Tongue (tissue), 2 donors: Measurements from ENCODE around the gene PDS5B. TPM values are rescaled to one million over a fixed set of nuclear protein-coding genes. Genes with fewer than 3 reads are reported as not detected.

Source experiments
- DNase-seq: peaks from one replicate; pipeline ENCODE4 v3.0.0-alpha.2; 2015
- total RNA-seq: library from RNA; depleted of rRNA; stranded (reverse); fragments of >200 nt; gene quantifications from one replicate; pipeline ENCODE4 v1.2.3, GENCODE V29; 2014

Gene PDS5B
- total RNA-seq, 1 donor from 2014 or later: 100 TPM

DNA sequence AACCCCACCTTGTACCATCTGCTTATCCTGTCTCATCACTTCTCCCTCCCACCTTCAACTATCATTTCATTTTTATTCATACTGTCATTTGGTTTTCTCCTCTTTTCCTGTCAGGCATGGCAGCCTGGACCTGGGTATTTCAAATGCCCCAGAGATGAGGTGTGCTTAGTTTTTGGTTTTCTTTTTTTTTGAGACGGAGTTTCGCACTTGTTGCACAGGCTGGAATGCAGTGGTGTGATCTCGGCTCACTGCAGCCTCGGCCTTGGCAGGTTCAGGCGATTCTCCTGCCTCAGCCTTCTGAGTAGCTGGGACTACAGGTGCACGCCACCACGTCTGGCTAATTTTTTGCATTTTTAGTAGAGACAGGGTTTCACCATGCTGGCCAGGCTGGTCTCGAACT is 5.8 kb downstream of the PDS5B start:
- DNase-seq: no peak

DNA sequence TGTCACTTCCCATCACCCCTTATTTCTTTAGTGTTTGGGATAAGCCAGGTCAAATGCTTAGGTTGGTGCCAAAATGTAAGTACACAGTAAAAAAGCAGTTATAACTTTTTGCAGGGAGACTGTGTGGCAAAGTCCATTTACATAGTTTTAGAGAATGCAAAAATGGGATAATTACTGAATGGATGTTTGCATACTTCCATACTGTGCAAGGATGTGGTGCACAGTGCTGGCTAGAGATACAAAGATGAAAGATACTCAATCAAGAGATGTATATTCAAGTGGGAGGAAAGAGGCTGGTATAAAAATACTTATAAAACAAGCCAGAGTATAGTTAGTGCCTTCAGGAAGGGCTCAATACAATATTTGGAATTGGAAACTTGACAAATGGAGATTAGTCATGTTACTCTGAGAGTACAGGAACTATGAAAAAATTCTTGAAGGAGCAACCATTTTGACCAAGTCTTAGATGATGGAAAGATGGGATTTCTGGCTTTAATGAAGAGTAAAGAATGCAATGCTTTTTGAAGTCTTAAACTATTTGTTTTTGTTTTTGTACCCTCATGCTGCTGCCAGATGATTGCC is 8.0 kb downstream of the PDS5B start:
- DNase-seq: no peak

- DNase-seq: no peak
Measured at GRCh38 chr13:32595306-32595705, 9.1 kb downstream of the PDS5B start.

GRCh38 chr13:32600890-32601289 is 14.6 kb downstream of the PDS5B start:
- DNase-seq: no peak

DNA sequence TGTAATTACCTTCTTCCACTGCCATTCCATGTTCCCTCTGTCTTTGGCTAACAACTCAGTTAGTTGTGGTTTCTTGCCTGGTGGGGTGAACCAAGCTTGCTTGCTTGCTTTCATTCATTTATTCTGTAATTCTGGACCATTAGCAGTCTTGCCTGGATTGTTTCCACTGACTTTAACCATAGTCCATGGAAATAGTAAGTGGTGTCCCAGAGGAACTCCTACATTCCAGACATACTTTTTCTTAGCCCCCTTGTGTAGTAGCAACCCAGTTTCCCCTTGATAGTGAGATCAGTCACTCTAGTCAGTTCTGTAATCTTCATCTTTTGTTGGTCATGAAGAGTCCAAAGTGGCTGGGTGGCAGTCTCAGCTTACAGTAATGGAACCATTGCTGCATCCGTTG is 23.2 kb downstream of the PDS5B start:
- DNase-seq: no peak

DNA sequence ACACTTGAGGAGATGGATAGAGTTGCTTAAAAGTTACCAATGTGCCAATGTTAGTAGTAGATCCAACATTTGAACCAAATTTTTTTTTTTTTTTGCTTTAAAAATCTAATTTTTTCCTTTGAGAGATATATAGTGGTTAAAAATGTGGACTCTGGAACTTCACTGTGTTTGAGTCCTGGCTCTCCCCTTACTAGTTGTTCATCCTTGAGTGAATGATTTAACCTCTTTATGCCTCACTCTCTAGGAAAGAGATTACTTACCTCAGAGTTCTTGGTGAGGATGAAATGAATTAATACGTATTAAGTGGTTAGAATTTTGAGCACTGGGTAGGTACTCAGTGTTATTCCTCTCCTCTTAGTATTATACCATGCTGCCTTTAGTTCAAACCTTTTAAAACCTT is 24.3 kb downstream of the PDS5B start:
- no peak for DNase-seq

DNA sequence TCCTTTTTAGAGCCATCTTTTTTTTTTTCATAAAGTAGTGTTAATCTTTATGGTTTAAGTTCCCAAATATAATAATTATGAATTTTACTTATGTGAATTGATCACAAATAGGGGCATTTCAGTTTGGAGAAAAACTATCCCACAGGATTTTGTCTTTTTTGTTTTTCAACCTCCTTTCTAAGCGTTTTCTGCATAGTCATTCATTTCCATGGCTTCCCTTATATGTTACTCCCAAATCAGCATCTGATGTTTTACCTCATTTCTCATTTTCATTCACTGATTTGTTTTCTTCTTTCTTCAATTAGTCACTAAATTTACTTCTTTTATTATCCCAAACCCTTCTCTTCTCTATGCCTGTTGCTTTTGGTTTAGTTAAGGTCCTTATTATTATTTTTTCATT is 24.7 kb downstream of the PDS5B start:
- no peak for DNase-seq

- DNase-seq: no peak
Measured at GRCh38 chr13:32616883-32617511, 30.7 kb downstream of the PDS5B start.

GRCh38 chr13:32622827-32623226 is 36.6 kb downstream of the PDS5B start:
- DNase-seq: no peak

- no peak for DNase-seq
Measured at GRCh38 chr13:32624441-32624840, 38.2 kb downstream of the PDS5B start.

- DNase-seq: no peak
Measured at GRCh38 chr13:32627793-32628192, 41.5 kb downstream of the PDS5B start.

DNA sequence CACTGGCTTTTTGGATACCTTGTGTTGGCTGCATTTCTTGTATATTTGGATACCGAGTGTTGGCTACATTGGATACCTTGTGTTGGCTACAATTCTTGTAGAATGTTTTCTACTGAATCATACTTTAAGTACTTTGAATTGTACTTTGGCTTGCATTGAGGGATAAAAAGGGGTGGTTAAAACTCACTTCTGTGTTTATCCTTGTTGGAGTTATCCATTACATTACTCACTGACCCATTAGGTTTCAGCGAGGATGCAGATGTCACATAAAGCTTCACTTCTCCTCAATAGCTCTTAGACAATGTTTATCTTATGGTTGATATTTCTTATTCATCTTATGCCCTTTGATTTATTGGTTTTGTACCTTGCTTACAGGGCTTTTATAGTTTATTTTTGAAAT is 43.1 kb downstream of the PDS5B start:
- no peak for DNase-seq

- DNase-seq: no peak
Measured at GRCh38 chr13:32629866-32630265, 43.6 kb downstream of the PDS5B start.

DNA sequence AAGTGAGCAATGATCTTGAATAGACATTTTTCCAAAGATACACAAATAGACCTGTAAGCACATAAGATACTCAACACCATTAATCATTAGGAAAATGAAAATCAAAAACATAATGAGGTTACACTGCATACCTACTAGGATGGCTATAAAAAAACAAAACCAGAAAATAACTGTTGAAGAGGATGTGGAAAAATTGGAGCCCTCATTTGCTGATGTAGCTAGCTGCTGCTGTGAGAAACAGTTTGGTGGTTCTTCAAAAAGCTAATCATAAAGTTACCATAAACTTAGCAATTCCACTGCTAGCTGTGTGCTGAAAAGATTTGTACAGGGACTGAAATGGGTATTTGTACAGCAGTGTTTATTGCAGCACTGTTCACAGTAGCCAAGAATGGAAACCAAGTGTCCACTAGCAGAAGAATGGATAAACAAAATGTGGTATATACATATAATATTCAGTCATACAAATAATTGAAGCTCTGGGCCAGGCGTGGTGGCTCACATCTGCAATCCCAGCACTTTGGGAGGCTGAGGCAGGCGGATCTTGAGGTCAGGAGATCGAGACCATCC is 46.2 kb downstream of the PDS5B start:
- no peak for DNase-seq

- DNase-seq: no peak
Measured at GRCh38 chr13:32636711-32637110, 50.5 kb downstream of the PDS5B start.

DNA sequence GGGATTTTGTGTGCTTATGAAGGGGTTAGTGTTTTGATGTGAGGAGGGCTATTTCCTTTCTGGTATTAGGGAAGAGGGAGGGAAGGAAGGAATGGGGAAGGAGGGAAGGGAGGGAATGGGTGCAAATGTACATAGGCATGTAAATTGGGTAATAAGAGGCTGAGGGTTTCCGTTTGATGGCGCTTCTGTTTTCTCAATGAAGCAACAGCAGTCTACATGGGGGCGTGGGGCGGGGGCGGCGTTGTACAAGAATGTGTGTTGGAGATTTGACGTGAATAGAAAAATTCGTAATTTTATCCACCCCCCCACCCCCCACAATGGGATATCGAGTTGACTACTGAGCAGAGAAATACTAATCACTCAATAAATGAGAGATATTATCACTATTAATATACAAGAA is 52.5 kb downstream of the PDS5B start:
- no peak for DNase-seq

DNA sequence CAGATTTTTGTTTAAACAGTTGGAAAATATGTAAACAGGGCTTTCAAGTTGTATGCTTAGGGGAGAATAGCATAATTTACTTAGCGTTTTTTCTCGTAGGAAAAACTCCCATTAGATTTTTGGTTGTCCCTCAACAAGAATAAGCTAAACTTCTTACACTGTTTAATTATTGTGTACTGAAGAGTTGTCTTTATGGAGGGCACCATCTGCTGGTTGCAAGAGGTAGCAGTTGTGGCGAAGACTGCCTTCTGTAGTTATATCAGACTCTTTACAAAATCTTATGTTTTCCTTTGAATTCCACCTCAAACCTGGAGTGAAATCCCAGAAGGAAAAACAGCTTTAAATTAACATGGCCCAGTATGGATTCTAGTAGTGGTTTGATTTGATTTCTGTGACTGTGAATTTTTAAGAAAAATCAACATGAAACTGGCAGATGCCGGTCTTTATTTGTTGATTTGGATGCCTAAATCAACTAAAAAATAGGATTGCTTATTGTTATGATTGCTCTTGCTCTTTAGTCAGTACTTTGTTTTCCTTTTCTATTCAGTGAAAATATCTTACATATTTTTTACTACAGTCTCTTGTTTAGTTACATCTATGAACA is 53.4 kb downstream of the PDS5B start:
- DNase-seq: peak; percentile 68

- DNase-seq: no peak
Measured at GRCh38 chr13:32642316-32642715, 56.1 kb downstream of the PDS5B start.

GRCh38 chr13:32642858-32643257 is 56.6 kb downstream of the PDS5B start:
- DNase-seq: no peak

GRCh38 chr13:32645854-32646253 is 59.6 kb downstream of the PDS5B start:
- DNase-seq: no peak

DNA sequence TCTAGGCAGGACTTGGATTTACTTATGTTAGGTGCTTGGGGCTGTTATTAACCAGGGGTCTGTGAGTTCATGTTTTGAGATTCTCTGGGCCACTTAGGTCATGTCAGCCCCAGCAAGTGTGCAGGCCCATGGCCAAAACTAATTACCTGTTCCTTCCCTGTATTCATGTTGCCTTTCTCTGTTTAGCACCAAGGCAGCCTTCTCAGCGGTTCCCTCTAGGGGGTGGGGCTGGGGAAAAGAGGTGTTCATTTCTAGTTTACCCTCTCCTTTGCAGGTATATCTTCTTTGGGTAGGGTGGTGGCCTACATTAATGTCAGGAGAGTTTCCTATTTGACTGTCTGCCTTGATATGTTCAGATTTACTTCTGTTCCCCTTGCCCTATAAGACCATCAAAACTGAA is 61.7 kb downstream of the PDS5B start:
- no peak for DNase-seq

DNA sequence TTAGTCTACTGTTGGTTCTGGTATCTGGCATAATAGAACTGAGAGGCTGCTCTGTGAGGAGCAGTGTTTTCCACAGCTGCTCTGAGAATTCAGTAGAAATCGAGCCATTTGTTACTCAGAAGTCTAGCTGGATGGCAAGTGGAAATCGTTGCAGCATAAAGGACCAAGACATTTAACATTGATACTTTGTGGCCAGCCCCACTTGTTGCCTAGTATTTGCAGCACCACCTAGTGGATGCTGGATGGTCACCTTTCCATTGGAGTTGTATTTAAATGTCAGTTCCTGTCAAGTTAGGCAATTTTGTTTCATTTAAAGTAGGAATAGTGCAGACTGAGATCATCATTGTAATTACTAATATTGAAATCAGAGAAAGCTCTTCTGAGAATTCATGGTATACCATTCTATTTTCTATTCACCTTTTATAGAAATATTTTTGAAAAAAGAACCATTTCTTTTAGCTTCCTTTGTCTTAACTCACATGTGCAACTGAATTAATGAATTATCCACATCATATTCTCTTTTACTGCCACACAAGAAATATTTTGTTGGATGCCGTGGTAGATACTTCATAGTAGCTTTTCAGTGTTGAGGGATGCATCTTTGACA is 64.6 kb downstream of the PDS5B start:
- peak; percentile 69 for DNase-seq

DNA sequence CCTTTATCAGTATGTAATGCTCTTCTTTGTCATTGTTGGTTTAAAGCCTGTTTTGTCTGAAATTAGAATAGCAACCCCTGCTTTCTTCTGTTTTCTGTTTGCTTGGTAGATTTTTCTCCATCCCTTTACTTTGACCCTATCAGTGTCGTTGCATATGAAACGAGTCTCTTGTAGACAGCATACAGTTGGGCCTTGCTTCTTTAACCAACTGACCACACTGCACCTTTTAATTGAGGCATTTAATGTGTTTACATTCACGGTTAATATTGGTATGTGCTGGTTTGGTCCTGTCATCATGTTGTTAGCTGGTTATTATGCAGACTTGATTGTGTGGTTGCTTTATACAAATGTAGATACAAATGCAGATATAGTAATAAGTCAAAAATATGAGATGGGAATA is 71.1 kb downstream of the PDS5B start:
- no peak for DNase-seq
